Kidney (tissue), 14 donors: ENCODE results near the gene SH3PXD2A. TPM values are rescaled to one million over a fixed set of nuclear protein-coding genes. Genes with fewer than 3 reads are reported as not detected.

Source experiments
- DNase-seq, 5 donors: peaks; one replicate each; pipeline ENCODE4 v3.0.0-alpha.2; 2013 to 2020
- FAIRE-seq: peaks from 2 replicates; lab custom pipeline; 2012; peaks lifted over from hg19 to GRCh38; lab: Jason Lieb, UNC
- H3K27ac ChIP-seq, 2 donors: one replicate each; pipeline ENCODE4 v1.7.0; 2013; ENCODE audit warnings: low read depth in 2 of 2, low read length in 2 of 2, inconsistent platforms in 1 of 2
- H3K27me3 ChIP-seq: one replicate; pipeline ENCODE4 v1.7.1; 2013; ENCODE audit warnings: low read length, inconsistent platforms; ENCODE audit not compliant: control insufficient read depth, insufficient read depth
- H3K36me3 ChIP-seq, 3 donors: one replicate each; pipeline versions ENCODE4 v1.7.0 to v1.7.1; 2013; ENCODE audit warnings: low read length in 3 of 3, control low read depth in 1 of 3, inconsistent platforms in 1 of 3; ENCODE audit not compliant: insufficient read depth in 3 of 3, control insufficient read depth in 2 of 3
- H3K4me1 ChIP-seq, 3 donors: one replicate each; pipeline versions ENCODE4 v1.7.0 to v1.7.1; 2013; ENCODE audit warnings: low read length in 3 of 3, inconsistent platforms in 1 of 3, low read depth in 1 of 3; ENCODE audit not compliant: control insufficient read depth in 2 of 3, insufficient read depth in 2 of 3
- H3K4me3 ChIP-seq, 3 donors: one replicate each; pipeline versions ENCODE4 v1.7.0 to v1.8.1; 2013; ENCODE audit warnings: low read length in 3 of 3, control low read depth in 1 of 3, inconsistent platforms in 1 of 3
- H3K9ac ChIP-seq, 3 donors: one replicate each; pipeline versions ENCODE4 v1.7.0 to v1.7.1; 2013; ENCODE audit warnings: low read length in 3 of 3, control low read depth in 1 of 3, inconsistent platforms in 1 of 3
- H3K9me3 ChIP-seq, 3 donors: one replicate each; pipeline versions ENCODE4 v1.7.0 to v1.7.1; 2013; ENCODE audit warnings: low read length in 3 of 3, control low read depth in 1 of 3, inconsistent platforms in 1 of 3; ENCODE audit not compliant: control insufficient read depth in 2 of 3, insufficient read depth in 1 of 3
- intact Hi-C: fragments of 100-400 bp; cut with DNase I; formaldehyde crosslinking; loops from one replicate; pipeline ENCODE4 v1.11.1; 2022
- polyA plus RNA-seq: library from polyadenylated mRNA; stranded (reverse); fragments of 350-450 nt; fragmentation: Illumina TruSeq; extraction: RNeasy Lipid Tissue Mini Kit (QIAGEN cat#74804); gene quantifications from one replicate; pipeline ENCODE4 v1.2.3, GENCODE V29; 2014; ENCODE audit warnings: low read depth, low replicate concordance; ENCODE audit not compliant: insufficient read depth
- total RNA-seq: library from RNA; stranded (reverse); fragmentation: NEBNext Ultra II Directional; extraction: Animal tissue kit (Norgen Biotek cat#: 25700); gene quantifications from one replicate; pipeline ENCODE4 v1.2.1, GENCODE V29; 2021
- TF ChIP-seq, protein P1 (sequence below): IDR thresholded peaks from 3 replicates; pipeline ENCODE4 v1.5.1; 2012; ENCODE audit warnings: mild to moderate bottlenecking, moderate library complexity, borderline replicate concordance; ENCODE audit not compliant: insufficient read depth; ENCODE audit errors: extremely low read depth
- donor health status: control.
- donor health status: control.
- donor health status: control.
- donor health status: control.
- donor health status: control.
- donor health status: DM: yes; HTN: yes; CAD: no.
- donor health status: Normal renal cell carcinoma (clear cell type).

The SH3PXD2A gene
- total and polyA plus RNA-seq, 2 donors from 2014 or later = 2.4 to 20.1 TPM

DNA sequence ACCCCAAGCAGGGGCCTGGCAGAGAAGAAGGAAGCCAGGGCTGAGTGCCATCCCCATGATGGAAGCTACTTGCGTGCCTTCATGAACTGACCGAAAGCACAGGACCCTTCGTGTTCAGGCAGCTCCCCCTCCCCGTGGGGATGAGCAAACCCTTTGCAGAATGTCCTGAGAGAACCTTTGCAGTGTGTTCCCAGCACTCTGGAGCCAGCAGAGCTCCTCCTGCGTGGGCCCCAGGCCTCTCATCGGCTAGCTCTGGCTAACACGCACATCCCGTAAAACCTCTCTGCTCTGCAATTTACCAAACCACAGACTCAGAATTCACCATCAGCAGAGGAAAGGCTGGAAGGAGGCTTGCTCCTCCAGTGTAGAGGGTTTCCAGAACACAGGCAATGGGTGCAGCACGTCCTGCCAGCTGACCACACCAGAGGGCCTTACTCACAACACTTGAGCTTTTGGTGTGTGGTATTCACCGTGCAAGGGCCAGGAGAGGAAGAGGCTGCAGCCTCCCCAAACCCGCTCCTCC is 3.1 kb downstream of the SH3PXD2A start:
- H3K4me1 ChIP-seq = peaks cover 0 to 14% (median 0%) of the 10 kb centered on the region in 3 donors
- intact Hi-C loops = no loop called here
- FAIRE-seq (no peak), DNase-seq (no peak)
- H3K27me3 ChIP-seq = no peaks in the 10 kb centered on the region
- no peak overlapping the region for H3K4me3 ChIP-seq
- H3K9me3 ChIP-seq = no peaks in the 10 kb centered on the region
- H3K27ac ChIP-seq = no peak overlapping the region
- TF ChIP-seq, protein P1, sequence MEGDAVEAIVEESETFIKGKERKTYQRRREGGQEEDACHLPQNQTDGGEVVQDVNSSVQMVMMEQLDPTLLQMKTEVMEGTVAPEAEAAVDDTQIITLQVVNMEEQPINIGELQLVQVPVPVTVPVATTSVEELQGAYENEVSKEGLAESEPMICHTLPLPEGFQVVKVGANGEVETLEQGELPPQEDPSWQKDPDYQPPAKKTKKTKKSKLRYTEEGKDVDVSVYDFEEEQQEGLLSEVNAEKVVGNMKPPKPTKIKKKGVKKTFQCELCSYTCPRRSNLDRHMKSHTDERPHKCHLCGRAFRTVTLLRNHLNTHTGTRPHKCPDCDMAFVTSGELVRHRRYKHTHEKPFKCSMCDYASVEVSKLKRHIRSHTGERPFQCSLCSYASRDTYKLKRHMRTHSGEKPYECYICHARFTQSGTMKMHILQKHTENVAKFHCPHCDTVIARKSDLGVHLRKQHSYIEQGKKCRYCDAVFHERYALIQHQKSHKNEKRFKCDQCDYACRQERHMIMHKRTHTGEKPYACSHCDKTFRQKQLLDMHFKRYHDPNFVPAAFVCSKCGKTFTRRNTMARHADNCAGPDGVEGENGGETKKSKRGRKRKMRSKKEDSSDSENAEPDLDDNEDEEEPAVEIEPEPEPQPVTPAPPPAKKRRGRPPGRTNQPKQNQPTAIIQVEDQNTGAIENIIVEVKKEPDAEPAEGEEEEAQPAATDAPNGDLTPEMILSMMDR = no peak
- H3K36me3 ChIP-seq = no peaks in the 10 kb centered on the region
- no peak overlapping the region for H3K9ac ChIP-seq

DNA sequence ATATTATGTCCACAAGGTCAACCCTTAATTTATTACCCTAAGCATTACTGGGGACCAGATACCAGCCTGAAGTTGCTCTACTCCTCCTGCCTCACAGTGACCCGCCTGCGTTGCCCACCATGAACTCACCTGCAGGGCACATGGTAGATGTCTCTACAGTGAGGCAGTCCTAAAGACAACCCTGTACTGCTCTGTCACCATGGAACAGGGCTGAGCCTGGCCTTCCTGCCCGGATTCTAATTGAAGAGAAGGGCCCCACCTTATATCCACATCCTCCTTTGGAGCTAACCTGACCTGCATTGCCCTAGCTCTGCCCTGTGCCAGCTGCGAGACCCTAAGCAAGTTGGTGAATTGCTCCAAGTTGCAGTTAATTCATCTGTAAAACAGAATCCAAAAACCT is 4.1 kb downstream of the SH3PXD2A start:
- H3K9ac ChIP-seq = no peak overlapping the region

DNA sequence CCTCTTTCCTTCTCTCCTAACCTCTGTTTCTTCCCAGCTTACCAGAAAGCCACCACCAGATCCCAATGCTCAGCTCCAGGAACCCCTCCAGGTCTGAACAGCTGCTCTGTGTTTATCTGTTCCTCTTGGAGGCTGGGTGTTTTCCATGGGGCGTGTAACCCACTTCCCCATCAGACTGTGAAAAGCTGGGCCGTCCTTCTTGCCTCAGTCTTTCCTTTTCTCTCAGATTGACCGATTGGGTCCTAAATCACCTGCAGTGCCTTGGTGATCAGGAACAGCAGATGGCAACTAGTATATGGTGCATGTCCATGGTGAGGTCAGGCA is 4.8 kb downstream of the SH3PXD2A start:
- Histone ChIP-seq H3K27me3 (no peaks in the 10 kb centered on the region), H3K27ac (no peak overlapping the region), H3K4me1 (peaks cover 0 to 10% (median 0%) of the 10 kb centered on the region in 3 donors), H3K4me3 (no peak overlapping the region), H3K9me3 (no peaks in the 10 kb centered on the region), H3K9ac (no peak overlapping the region), H3K36me3 (no peaks in the 10 kb centered on the region)
- no peak for DNase-seq
- TF ChIP-seq, protein P1 = no peak
- intact Hi-C loops = no loop called here
- FAIRE-seq = no peak

More for the DNA sequence above, 4.1 kb downstream of the SH3PXD2A start:
- Histone ChIP-seq H3K9me3 (no peaks in the 10 kb centered on the region), H3K4me1 (peaks cover 0 to 14% (median 0%) of the 10 kb centered on the region in 3 donors), H3K4me3 (no peak overlapping the region), H3K36me3 (no peaks in the 10 kb centered on the region), H3K27ac (no peak overlapping the region), H3K27me3 (no peaks in the 10 kb centered on the region)
- intact Hi-C loops = no loop called here
- DNase-seq = no peak
- no peak for FAIRE-seq
- TF ChIP-seq, protein P1 = no peak
